Coronary artery (tissue), 2 donors: ENCODE data around the gene TMC3.

Source experiments
- DNase-seq: peaks from one replicate; pipeline ENCODE4 v3.0.0-alpha.2; 2017; ENCODE audit warnings: low spot score
- H3K27ac ChIP-seq, 2 donors: fragments of 200-600 bp; sonication (generic); one replicate each; pipeline ENCODE4 v1.5.1; 2016 to 2019
- H3K4me3 ChIP-seq: fragments of 200-600 bp; sonication (generic); 2 replicates; pipeline ENCODE4 v1.5.1; 2016; ENCODE audit warnings: mild to moderate bottlenecking, moderate library complexity
- CTCF ChIP-seq: fragments of 200-600 bp; sonication (generic); IDR thresholded peaks from one replicate; pipeline ENCODE4 v1.5.1; 2019; ENCODE audit warnings: antibody characterized with exemption

The TMC3 gene

GRCh38 chr15:81323944-81324881 is 49.8 kb downstream of the TMC3 start, which contains the start of gene STARD5:
TSS of gene STARD5 (minus strand) at chr15:81324141. CDS start at chr15:81324099, 42 bp downstream.
- peak within 1 kb of the TSS; percentile 76 to 83 for H3K27ac ChIP-seq
- DNase-seq: peak; percentile 99
- no peak for TF ChIP-seq CTCF
- peak within 1 kb of the TSS; percentile 86 for H3K4me3 ChIP-seq

- Histone ChIP-seq H3K4me3 (peak overlapping the region; percentile 86), H3K27ac (peak overlapping the region; percentile 76 to 83)
- TF ChIP-seq CTCF: no peak
- no peak for DNase-seq
Measured at GRCh38 chr15:81323559-81323943, 50.5 kb downstream of the TMC3 start.

GRCh38 chr15:81322676-81323253 is 51.2 kb downstream of the TMC3 start:
- Histone ChIP-seq H3K4me3 (peak overlapping the region; percentile 86), H3K27ac (no peak overlapping the region)
- no peak for DNase-seq
- no peak for TF ChIP-seq CTCF

DNA sequence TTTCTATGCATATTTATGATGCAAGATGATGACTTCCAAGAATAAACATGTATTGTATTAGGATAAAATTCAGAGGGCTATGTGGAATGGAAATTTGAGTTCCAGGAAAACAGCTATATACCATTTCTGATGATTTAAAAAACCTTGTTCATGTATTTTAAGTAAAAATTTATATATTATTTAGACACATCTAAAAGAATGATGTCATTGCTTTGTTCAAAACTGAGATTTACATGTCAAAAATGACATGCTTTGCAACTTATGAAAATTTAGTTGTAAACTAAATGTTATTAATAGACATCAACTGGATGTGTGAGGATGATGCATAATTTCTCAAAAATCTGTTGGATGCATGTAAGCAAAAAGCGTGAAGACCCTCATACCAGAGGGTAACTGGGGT is 52.3 kb downstream of the TMC3 start:
- no peak for TF ChIP-seq CTCF
- DNase-seq: no peak
- no peak overlapping the region for H3K4me3 ChIP-seq
- H3K27ac ChIP-seq: no peak overlapping the region

DNA sequence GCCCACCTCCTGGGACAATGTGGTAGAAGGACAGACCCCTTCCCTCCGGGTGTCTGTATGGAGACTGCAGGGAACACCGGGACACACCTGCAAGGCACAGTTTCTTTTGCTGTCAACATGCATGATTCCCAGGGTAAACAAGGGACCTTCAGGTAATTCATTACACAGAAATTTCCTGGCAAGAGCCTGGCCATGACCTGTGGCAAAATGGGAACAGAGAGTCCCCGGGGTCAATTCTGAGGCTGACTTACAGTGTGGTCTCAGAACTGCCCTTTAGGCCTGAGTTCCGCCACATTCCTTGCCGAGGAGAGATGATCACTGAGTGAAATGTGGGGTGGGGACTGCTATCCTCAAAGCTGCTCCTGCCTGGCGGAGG is 56.4 kb downstream of the TMC3 start:
- H3K27ac ChIP-seq: no peak overlapping the region
- no peak for TF ChIP-seq CTCF
- no peak overlapping the region for H3K4me3 ChIP-seq
- DNase-seq: no peak

GRCh38 chr15:81316267-81316666 is 57.7 kb downstream of the TMC3 start:
- Histone ChIP-seq H3K27ac (no peak overlapping the region), H3K4me3 (no peak overlapping the region)
- TF ChIP-seq CTCF: no peak
- no peak for DNase-seq
